ENCODE results near the gene FRMPD1.
A peak's percentile ranks its signal among the peaks of the same experiment; 100 is the strongest.

The FRMPD1 gene

GRCh38 chr9:37676411-37676830, 25.7 kb downstream of the FRMPD1 start:
- TF ChIP-seq CTCF (IDR thresholded peaks at IDR 0.05; ENCODE audit: low read depth, low read length, missing control alignments), result no peak
- no peak overlapping the region for H3K4me3 ChIP-seq (ENCODE audit: low read depth, low read length)

GRCh38 chr9:37677435-37677834, 26.7 kb downstream of the FRMPD1 start:
- in situ Hi-C loops (cut with HindIII; ENCODE audit: low pct_ligation_motif_present, low sequenced_read_pairs), result no loop called here
- Histone ChIP-seq H3K27ac (no peak overlapping the region), H3K4me3 (ENCODE audit: low read depth, low read length) (no peak overlapping the region), H3K27me3 (replicated peaks) (peaks cover 22% of the 10 kb centered on the region), H3K36me3 (replicated peaks) (no peaks in the 10 kb centered on the region)
- DNase-seq, result no peak
- TF ChIP-seq CTCF (IDR thresholded peaks at IDR 0.05; ENCODE audit: low read depth, low read length, missing control alignments), result no peak

More at GRCh38 chr9:37676411-37676830, 25.7 kb downstream of the FRMPD1 start:
- peaks cover 18% of the 10 kb centered on the region for H3K27me3 ChIP-seq (replicated peaks)
- no peak overlapping the region for H3K27ac ChIP-seq
- in situ Hi-C loops (cut with HindIII; ENCODE audit: low pct_ligation_motif_present, low sequenced_read_pairs), result no loop called here
- no peaks in the 10 kb centered on the region for H3K36me3 ChIP-seq (replicated peaks)
- no peak for DNase-seq

GRCh38 chr9:37678789-37679273, 28.1 kb downstream of the FRMPD1 start:
- Histone ChIP-seq H3K4me3 (ENCODE audit: low read depth, low read length) (no peak overlapping the region), H3K27ac (no peak overlapping the region), H3K36me3 (replicated peaks) (no peaks in the 10 kb centered on the region), H3K27me3 (replicated peaks) (peaks cover 27% of the 10 kb centered on the region)
- DNase-seq, result peak; percentile 9
- in situ Hi-C loops (cut with HindIII; ENCODE audit: low pct_ligation_motif_present, low sequenced_read_pairs), result no loop called here
- TF ChIP-seq CTCF (IDR thresholded peaks at IDR 0.05; ENCODE audit: low read depth, low read length, missing control alignments), result no peak

- H3K36me3 ChIP-seq (replicated peaks), result no peaks in the 10 kb centered on the region
- H3K27ac ChIP-seq, result no peak overlapping the region
- H3K4me3 ChIP-seq (ENCODE audit: low read depth, low read length), result no peak overlapping the region
- no peak for TF ChIP-seq CTCF (IDR thresholded peaks at IDR 0.05; ENCODE audit: low read depth, low read length, missing control alignments)
- no peak for DNase-seq
- peaks cover 32% of the 10 kb centered on the region for H3K27me3 ChIP-seq (replicated peaks)
- in situ Hi-C loops (cut with HindIII; ENCODE audit: low pct_ligation_motif_present, low sequenced_read_pairs), result no loop called here
Measured at GRCh38 chr9:37679649-37680402, 29.1 kb downstream of the FRMPD1 start.

- Histone ChIP-seq H3K27me3 (replicated peaks) (peaks cover 28% of the 10 kb centered on the region), H3K4me3 (ENCODE audit: low read depth, low read length) (no peak overlapping the region), H3K36me3 (replicated peaks) (no peaks in the 10 kb centered on the region), H3K27ac (no peak overlapping the region)
- no peak for TF ChIP-seq CTCF (IDR thresholded peaks at IDR 0.05; ENCODE audit: low read depth, low read length, missing control alignments)
- in situ Hi-C loops (cut with HindIII; ENCODE audit: low pct_ligation_motif_present, low sequenced_read_pairs), result no loop called here
- no peak for DNase-seq
Measured at GRCh38 chr9:37682951-37683350, 32.2 kb downstream of the FRMPD1 start.
